MM.1S (cell line): ENCODE data around the gene SUFU.
A peak's percentile ranks its signal among the peaks of the same experiment; 100 is the strongest.

Experiments
- DNase-seq: peaks from one replicate; pipeline ENCODE4 v3.0.0-alpha.2; 2015
- H2AFZ ChIP-seq: fragments of 300-600 bp; sonication (generic); 2 replicates; pipeline ENCODE4 v1.6.0; 2016; ENCODE audit warnings: antibody characterized with exemption, low read length
- H3F3A ChIP-seq: fragments of 300-600 bp; sonication (generic); 2 replicates; pipeline ENCODE4 v1.6.1; 2016; ENCODE audit warnings: mild to moderate bottlenecking, antibody characterized with exemption, low read length, moderate library complexity, mixed read lengths; ENCODE audit not compliant: insufficient read depth
- H3K27ac ChIP-seq: fragments of 300-600 bp; sonication (generic); 2 replicates; pipeline ENCODE4 v1.5.1; 2016; ENCODE audit warnings: mild to moderate bottlenecking, low read length
- H3K27me3 ChIP-seq: fragments of 300-600 bp; sonication (generic); replicated peaks from 2 replicates; pipeline ENCODE4 v1.6.0; 2016; ENCODE audit warnings: low read length; ENCODE audit not compliant: insufficient read depth
- H3K36me3 ChIP-seq: fragments of 300-600 bp; sonication (generic); replicated peaks from 2 replicates; pipeline ENCODE4 v1.6.1; 2016; ENCODE audit warnings: mild to moderate bottlenecking, low read length, mixed read lengths; ENCODE audit not compliant: insufficient read depth
- H3K4me1 ChIP-seq: fragments of 300-600 bp; sonication (generic); 2 replicates; pipeline ENCODE4 v1.6.1; 2016; ENCODE audit warnings: low read length, mixed read lengths
- H3K4me2 ChIP-seq: fragments of 300-600 bp; sonication (generic); 2 replicates; pipeline ENCODE4 v1.6.0; 2016; ENCODE audit warnings: low read depth, low read length
- H3K4me3 ChIP-seq: fragments of 300-600 bp; sonication (generic); 2 replicates; pipeline ENCODE4 v1.5.1; 2016; ENCODE audit warnings: low read length, mixed read lengths
- H3K79me2 ChIP-seq: fragments of 300-600 bp; sonication (generic); 2 replicates; pipeline ENCODE4 v1.6.1; 2016; ENCODE audit warnings: mixed run types, low read length, mixed read lengths
- H3K9ac ChIP-seq: fragments of 300-600 bp; sonication (generic); 2 replicates; pipeline ENCODE4 v1.6.1; 2016; ENCODE audit warnings: low read length, mixed read lengths
- H3K9me2 ChIP-seq: fragments of 300-600 bp; sonication (generic); replicated peaks from 2 replicates; pipeline ENCODE4 v1.6.1; 2016; ENCODE audit warnings: mild to moderate bottlenecking, low read length, mixed read lengths; ENCODE audit not compliant: insufficient read depth
- H3K9me3 ChIP-seq: fragments of 300-600 bp; sonication (generic); replicated peaks from 2 replicates; pipeline ENCODE4 v1.6.1; 2016; ENCODE audit warnings: mild to moderate bottlenecking, low read length, mixed read lengths; ENCODE audit not compliant: insufficient read depth
- H4K20me1 ChIP-seq: fragments of 300-600 bp; sonication (generic); 2 replicates; pipeline ENCODE4 v1.6.1; 2016; ENCODE audit warnings: mild to moderate bottlenecking, low read length, moderate library complexity, mixed read lengths; ENCODE audit not compliant: insufficient read depth
- EZH2 ChIP-seq: fragments of 300-600 bp; sonication (generic); optimal IDR thresholded peaks from 2 replicates; pipeline ENCODE3; 2017; ENCODE audit warnings: low read depth, mild to moderate bottlenecking, antibody characterized with exemption, low read length, mixed read lengths
- EZH2phosphoT487 ChIP-seq: fragments of 300-600 bp; sonication (generic); IDR thresholded peaks from 2 replicates; pipeline ENCODE4 v1.6.1; 2018; ENCODE audit warnings: antibody characterized with exemption, low read length
- TF ChIP-seq, protein P1 (sequence below): fragments of 300-600 bp; sonication (generic); IDR thresholded peaks from 2 replicates; pipeline ENCODE4 v1.5.1; 2016; ENCODE audit warnings: antibody characterized with exemption, low read length, mixed read lengths

The SUFU gene

DNA sequence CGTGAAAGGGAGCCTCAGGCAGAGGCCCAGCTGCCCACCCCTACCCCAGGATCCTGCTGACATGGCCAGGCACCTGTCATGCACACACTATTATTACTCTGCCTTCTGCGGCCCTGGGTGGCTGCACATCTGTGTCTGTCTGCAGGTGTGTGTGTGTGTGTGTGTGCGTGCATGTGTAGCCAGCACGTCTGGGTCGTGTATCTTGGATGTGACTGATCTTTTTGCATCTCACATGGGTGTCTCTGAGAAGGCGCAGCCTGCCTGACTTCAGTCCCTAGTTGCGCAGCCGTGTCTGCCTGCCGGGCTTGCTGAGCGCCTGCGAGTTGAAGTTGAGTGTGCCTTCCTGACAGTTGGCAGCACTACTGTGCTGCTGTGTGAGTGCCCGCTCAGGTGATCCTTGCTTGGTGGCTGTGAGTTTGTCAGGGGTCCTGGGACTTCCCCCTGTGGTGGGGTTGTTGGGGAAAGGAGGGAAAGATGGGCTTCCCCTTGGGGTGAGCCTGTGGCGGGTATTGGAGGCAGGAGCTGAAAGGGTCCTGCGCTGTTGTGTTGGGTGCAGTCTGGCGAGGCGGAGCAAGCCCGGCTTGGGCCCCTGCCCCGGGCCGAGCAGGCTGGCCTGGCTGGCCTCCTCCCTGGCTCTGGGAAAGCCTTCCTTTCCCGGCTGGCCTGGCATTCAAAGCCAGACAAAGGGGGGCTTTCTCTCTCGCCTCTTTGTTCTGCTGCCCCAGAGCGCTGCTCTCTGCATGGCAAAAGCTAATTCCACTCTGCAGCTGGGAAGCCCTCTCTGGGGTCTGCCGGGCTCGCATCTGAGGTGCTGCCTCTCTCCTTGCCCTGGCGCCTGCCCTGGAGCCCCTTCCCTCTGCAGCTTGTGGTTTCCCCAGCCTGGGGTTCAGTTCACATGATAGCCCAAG lies 145.4 kb downstream of the SUFU start:
- peaks cover 57% of the 10 kb centered on the region for H3K4me1 ChIP-seq
- no peak overlapping the region for H2AFZ ChIP-seq
- no peaks in the 10 kb centered on the region for H3K9me2 ChIP-seq
- H3K79me2 ChIP-seq = peaks cover 100% of the 10 kb centered on the region
- H3K27ac ChIP-seq = no peak overlapping the region
- peaks cover 19% of the 10 kb centered on the region for H3F3A ChIP-seq
- no peaks in the 10 kb centered on the region for H3K36me3 ChIP-seq
- H3K9ac ChIP-seq = no peak overlapping the region
- peak; percentile 4 for DNase-seq
- H3K9me3 ChIP-seq = no peaks in the 10 kb centered on the region
- no peaks in the 10 kb centered on the region for H3K27me3 ChIP-seq
- H4K20me1 ChIP-seq = peaks cover 35% of the 10 kb centered on the region
- TF ChIP-seq EZH2 = no peak
- H3K4me3 ChIP-seq = no peak overlapping the region
- 0 out of 2 replicates have a peak overlapping the region, but pooled peaks have one; percentile 4 for H3K4me2 ChIP-seq

DNA sequence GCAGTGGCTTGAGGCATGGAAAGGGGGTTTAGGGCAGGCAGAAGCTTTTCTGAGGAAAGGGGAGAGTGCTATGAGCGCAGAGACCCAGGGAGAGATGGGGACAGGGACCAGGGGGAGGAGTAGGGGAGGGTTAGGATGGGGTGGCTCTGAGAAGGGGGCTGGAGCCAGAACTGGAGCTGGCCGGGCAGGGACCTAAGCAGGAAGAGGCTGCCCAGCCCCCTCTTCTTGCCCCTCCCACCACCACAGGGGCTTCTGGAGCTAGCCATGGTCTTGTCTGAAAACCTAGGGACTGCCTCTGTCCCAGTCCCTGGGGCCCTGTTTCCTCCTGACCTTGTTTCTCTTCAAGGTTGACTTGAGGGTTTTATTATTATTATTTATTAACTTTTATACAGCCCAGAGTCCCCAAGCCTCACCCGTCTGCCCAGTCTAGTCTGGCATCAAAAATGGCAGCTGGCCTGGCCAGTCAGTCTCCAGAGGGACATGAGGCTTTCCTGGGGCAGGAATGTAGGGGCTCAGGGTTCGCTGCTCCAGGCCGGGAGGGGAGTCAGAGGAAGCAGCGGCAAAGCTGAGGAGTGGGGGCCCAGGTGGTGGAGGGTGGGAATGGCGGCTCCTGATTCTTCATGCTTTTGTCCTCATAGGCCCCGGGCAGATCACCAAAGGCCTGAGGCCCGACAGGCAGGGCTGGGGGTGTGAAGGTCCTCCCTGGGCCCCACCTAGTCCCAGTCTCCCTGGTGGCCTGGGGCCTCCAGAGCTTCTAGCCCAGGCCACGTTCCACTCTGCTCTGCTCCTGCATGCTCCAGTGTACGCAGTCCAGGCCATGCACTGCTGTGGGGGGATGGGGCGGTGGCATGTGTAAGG lies 146.3 kb downstream of the SUFU start:
- no peak overlapping the region for H3K4me3 ChIP-seq
- no peak overlapping the region for H3K4me2 ChIP-seq

DNA sequence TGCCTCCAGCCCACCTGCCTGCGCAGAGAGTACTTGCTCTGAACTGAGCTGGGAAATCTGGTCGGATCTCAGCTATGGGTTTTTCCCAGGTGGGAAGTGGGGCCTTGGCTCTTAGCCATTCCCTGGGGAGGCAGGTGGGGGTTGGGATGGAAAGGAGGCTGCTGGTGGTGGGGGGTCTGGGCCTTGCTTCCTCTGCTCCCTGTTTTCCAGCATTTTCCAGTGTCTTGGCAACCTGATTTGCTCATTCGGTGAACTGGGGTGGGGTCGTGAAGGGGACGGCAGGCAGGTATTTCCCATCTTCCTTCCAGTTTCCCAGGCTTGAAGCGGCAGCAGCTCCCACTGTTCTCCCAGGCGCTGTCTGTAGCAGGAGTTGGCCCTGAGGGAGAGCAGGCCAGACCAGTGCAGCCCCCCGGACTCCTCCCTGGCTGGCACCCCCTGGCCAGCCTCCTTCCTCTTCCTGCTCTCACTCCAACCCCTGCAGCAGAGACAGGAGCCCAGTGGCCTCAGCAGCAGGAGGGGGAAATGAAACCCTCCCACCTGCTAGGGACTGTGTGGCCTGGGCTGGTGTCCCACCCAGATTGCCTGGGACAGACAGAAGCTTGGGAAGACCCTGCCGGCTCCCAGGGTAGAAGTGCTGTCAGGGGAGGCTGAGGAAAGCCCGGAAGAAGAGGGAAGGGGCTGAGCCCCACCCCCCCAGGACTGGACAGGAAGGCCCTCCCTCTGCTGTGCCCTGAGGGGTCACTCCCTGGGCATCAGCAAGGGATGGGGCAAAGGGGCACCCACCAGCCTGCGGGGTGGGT lies 147.1 kb downstream of the SUFU start:
- TF ChIP-seq, protein P1, sequence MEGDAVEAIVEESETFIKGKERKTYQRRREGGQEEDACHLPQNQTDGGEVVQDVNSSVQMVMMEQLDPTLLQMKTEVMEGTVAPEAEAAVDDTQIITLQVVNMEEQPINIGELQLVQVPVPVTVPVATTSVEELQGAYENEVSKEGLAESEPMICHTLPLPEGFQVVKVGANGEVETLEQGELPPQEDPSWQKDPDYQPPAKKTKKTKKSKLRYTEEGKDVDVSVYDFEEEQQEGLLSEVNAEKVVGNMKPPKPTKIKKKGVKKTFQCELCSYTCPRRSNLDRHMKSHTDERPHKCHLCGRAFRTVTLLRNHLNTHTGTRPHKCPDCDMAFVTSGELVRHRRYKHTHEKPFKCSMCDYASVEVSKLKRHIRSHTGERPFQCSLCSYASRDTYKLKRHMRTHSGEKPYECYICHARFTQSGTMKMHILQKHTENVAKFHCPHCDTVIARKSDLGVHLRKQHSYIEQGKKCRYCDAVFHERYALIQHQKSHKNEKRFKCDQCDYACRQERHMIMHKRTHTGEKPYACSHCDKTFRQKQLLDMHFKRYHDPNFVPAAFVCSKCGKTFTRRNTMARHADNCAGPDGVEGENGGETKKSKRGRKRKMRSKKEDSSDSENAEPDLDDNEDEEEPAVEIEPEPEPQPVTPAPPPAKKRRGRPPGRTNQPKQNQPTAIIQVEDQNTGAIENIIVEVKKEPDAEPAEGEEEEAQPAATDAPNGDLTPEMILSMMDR = no peak
- TF ChIP-seq EZH2phosphoT487 = no peak
- TF ChIP-seq EZH2 = no peak
- Histone ChIP-seq H3K4me3 (no peak overlapping the region), H3K4me1 (peaks cover 57% of the 10 kb centered on the region), H4K20me1 (peaks cover 35% of the 10 kb centered on the region), H3K36me3 (no peaks in the 10 kb centered on the region), H3K4me2 (peak overlapping the region; percentile 10; the same call in 1 of the 2 replicates), H3K9ac (no peak overlapping the region), H3K79me2 (peaks cover 99% of the 10 kb centered on the region), H2AFZ (no peak overlapping the region), H3K9me3 (no peaks in the 10 kb centered on the region), H3K27ac (peak overlapping the region; percentile 66; the same call in 1 of the 2 replicates), H3K9me2 (no peaks in the 10 kb centered on the region), H3K27me3 (no peaks in the 10 kb centered on the region), H3F3A (peaks cover 10% of the 10 kb centered on the region)
- peak; percentile 1 for DNase-seq

More for the DNA sequence above, 146.3 kb downstream of the SUFU start:
- H3F3A ChIP-seq = peaks cover 18% of the 10 kb centered on the region
- H3K36me3 ChIP-seq = no peaks in the 10 kb centered on the region
- H3K4me1 ChIP-seq = peaks cover 57% of the 10 kb centered on the region
- no peaks in the 10 kb centered on the region for H3K9me3 ChIP-seq
- H3K27ac ChIP-seq = no peak overlapping the region
- H2AFZ ChIP-seq = no peak overlapping the region
- H3K27me3 ChIP-seq = no peaks in the 10 kb centered on the region
- no peaks in the 10 kb centered on the region for H3K9me2 ChIP-seq
- TF ChIP-seq EZH2 (no peak), EZH2phosphoT487 (no peak)
- TF ChIP-seq, protein P1 = no peak
- DNase-seq = no peak
- H4K20me1 ChIP-seq = peaks cover 35% of the 10 kb centered on the region
- H3K9ac ChIP-seq = no peak overlapping the region
- peaks cover 99% of the 10 kb centered on the region for H3K79me2 ChIP-seq
